MV-4-11 (cell line): ENCODE data around the gene C2orf74.
"Not testable (repeated sequence)": the region's sequence is repeated elsewhere in the genome, so short reads cannot be mapped to it uniquely, and the experiment has no call there.

Source experiments
- DNase-seq: peaks from one replicate; lab custom pipeline; 2025; lab: John Stamatoyannopoulos, UW

The C2orf74 gene

GRCh38 chr2:61173116-61173515, 11.1 kb downstream of the C2orf74 start:
- DNase-seq = no peak

- DNase-seq = no peak
These were observed 13.0 kb downstream of the C2orf74 start for GRCh38 chr2:61175036-61175435.

- peak; percentile 83 for DNase-seq
These were observed 15.1 kb downstream of the C2orf74 start for GRCh38 chr2:61176755-61177726.

GRCh38 chr2:61177727-61178549, 15.9 kb downstream of the C2orf74 start:
- DNase-seq = no peak

GRCh38 chr2:61178603-61179545, 16.9 kb downstream of the C2orf74 start:
- no peak for DNase-seq

GRCh38 chr2:61179701-61180639, 18.0 kb downstream of the C2orf74 start:
- DNase-seq = no peak

GRCh38 chr2:61180686-61181085, 18.7 kb downstream of the C2orf74 start:
- DNase-seq = no peak

- no peak for DNase-seq
These were observed 19.5 kb downstream of the C2orf74 start for GRCh38 chr2:61181382-61182058.

GRCh38 chr2:61182059-61182383, 20.0 kb downstream of the C2orf74 start:
- no peak for DNase-seq

- DNase-seq = no peak
These were observed 21.8 kb downstream of the C2orf74 start for GRCh38 chr2:61183795-61184194.

GRCh38 chr2:61184263-61184662, 22.3 kb downstream of the C2orf74 start:
- DNase-seq = no peak

GRCh38 chr2:61185231-61185728, 23.3 kb downstream of the C2orf74 start:
- DNase-seq = no peak

GRCh38 chr2:61187085-61187484, 25.1 kb downstream of the C2orf74 start:
- DNase-seq = no peak

GRCh38 chr2:61193670-61194561, 31.9 kb downstream of the C2orf74 start:
- peak; percentile 36 for DNase-seq

GRCh38 chr2:61194646-61195045, 32.7 kb downstream of the C2orf74 start:
- DNase-seq = not testable (repeated sequence)

GRCh38 chr2:61196671-61197070, 34.7 kb downstream of the C2orf74 start:
- DNase-seq = no peak

GRCh38 chr2:61205132-61205531, 43.1 kb downstream of the C2orf74 start:
- no peak for DNase-seq

- peak; percentile 84 for DNase-seq
These were observed 48.5 kb downstream of the C2orf74 start for GRCh38 chr2:61210332-61210981.
